Measurements from ENCODE around the gene SIPA1L3. TPM values are rescaled to one million over a fixed set of nuclear protein-coding genes. Genes with fewer than 3 reads are reported as not detected.

SIPA1L3 gene
- total and polyA plus RNA-seq, 9 of the 15 experiments (the other 6 are each of a cell fraction or from before 2014, with no cell fraction given), result 0.01 to 6.1 (median 2.5) TPM

DNA sequence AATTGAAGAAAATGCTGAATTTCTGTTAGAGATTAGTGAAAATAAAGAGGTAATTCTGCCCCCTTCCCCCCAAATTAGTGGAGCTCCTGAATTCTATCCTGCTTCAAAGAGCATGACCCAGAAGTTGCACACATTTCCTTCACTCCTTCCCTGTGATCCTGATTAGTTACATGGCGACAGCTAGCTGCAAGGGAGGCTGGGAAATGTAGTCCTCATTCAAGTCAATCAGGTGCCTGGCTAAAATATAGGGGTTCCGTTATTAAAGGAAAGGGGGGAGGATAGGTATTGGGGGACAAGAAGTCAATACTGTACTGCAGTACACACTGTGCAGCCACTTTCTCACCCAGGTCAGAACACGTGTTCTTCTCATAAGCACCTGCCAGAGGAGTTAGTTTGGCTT, 65.8 kb downstream of the SIPA1L3 start:
- Histone ChIP-seq H3K4me2 (ENCODE audit: insufficient read depth, low read length) (no peak overlapping the region), H2AFZ (ENCODE audit: low read depth, low read length) (no peak overlapping the region), H3K4me1 (replicated peaks in 1 of 2; ENCODE audit: control insufficient read depth in 2 of 2, insufficient read depth in 2 of 2, low read length in 2 of 2) (no peaks in the 10 kb centered on the region), H4K20me1 (replicated peaks; ENCODE audit: control insufficient read depth, insufficient read depth, low read length) (no peaks in the 10 kb centered on the region), H3K27me3 (ENCODE audit: control insufficient read depth in 2 of 2, insufficient read depth in 2 of 2, low read length in 2 of 2) (no peaks in the 10 kb centered on the region), H3K36me3 (ENCODE audit: control insufficient read depth, insufficient read depth, low read length) (no peaks in the 10 kb centered on the region), H3K9me3 (replicated peaks; ENCODE audit: control insufficient read depth, insufficient read depth, low read depth, low read length) (no peaks in the 10 kb centered on the region), H3K27ac (ENCODE audit: extremely low read depth, low read depth, low read length) (no peak overlapping the region), H3K9me1 (ENCODE audit: control insufficient read depth, insufficient read depth, low read length) (no peaks in the 10 kb centered on the region), H3K9ac (ENCODE audit: insufficient read depth in 1 of 2, low read depth in 2 of 2, low read length in 2 of 2) (no peak overlapping the region), H3K79me2 (ENCODE audit: control insufficient read depth, insufficient read depth, low read length) (no peaks in the 10 kb centered on the region), H3K4me3 (no peak overlapping the region)
- TF ChIP-seq HCFC1 (IDR thresholded peaks at IDR 0.05; ENCODE audit: low read depth, low read length) (peak; percentile 53), SIX5 (IDR thresholded peaks at IDR 0.05; ENCODE audit: borderline replicate concordance in 1 of 2, insufficient read depth in 1 of 2, low read depth in 1 of 2, low read length in 2 of 2) (0 out of 4 replicates have a peak, but pooled peaks of 1 of the 2 experiments have one; percentile 22), ZFP30 (CRISPR knock-in tag; IDR thresholded peaks at IDR 0.05; ENCODE audit: borderline replicate concordance) (no peak), ZNF76 (CRISPR knock-in tag; IDR thresholded peaks at IDR 0.05; ENCODE audit: borderline replicate concordance) (no peak)
- 0% methylated on average over 2 of the region's 3 CpGs for WGBS (ENCODE audit: insufficient coverage, low coverage, missing lambda C conversion rate)
- ChIA-PET CTCF (ENCODE audit: low intra/inter-chr PET ratio) (no interaction called here), POLR2A (interaction anchor here (0.6 kb wide), 1 partner anchor 572 kb away, joined by 3 read pairs; no protein-coding TSS in a partner anchor)
- intact Hi-C loops (cut with micrococcal nuclease), result no loop called here
- in situ Hi-C loops (cut with MboI), result no loop called here
- DNase-seq (ENCODE audit: extremely low read depth in 1 of 4, low spot score in 3 of 4) (no peak), ATAC-seq (no peak), FAIRE-seq (no peak)
- no TSS peak for BruUV-seq (replicated peaks)

DNA sequence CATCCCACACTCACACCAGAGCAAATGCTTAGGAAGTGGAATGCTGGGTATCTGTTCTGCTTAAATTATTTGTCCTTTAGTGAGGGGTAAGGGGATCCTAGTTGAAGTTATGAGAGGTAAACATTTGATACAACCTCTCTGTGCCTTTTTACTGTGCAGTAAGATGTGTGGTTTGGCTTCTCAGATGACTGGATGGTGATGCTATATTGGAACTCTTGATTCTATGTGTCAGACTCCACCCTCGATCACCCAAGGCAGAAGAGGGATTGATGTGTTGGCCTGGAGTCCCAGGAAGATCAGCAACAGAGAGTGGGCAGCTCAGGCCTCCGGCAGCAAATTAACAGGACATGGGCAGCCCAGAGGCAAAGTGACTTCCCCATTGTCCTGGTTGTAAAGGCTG, 66.7 kb downstream of the SIPA1L3 start:
- no peak overlapping the region for H3K9ac ChIP-seq (ENCODE audit: insufficient read depth in 1 of 2, low read depth in 2 of 2, low read length in 2 of 2)
- H3K9me3 ChIP-seq (replicated peaks; ENCODE audit: control insufficient read depth, insufficient read depth, low read depth, low read length), result no peaks in the 10 kb centered on the region
- no peaks in the 10 kb centered on the region for H3K36me3 ChIP-seq (ENCODE audit: control insufficient read depth, insufficient read depth, low read length)
- H4K20me1 ChIP-seq (replicated peaks; ENCODE audit: control insufficient read depth, insufficient read depth, low read length), result no peaks in the 10 kb centered on the region
- TF ChIP-seq MED1 (CRISPR knock-in tag; IDR thresholded peaks at IDR 0.05; ENCODE audit: borderline replicate concordance), result no peak
- ChIA-PET CTCF (ENCODE audit: low intra/inter-chr PET ratio) (no interaction called here), POLR2A (no interaction called here)
- no peak overlapping the region for H2AFZ ChIP-seq (ENCODE audit: low read depth, low read length)
- 4% methylated on average over 2 of the region's 2 CpGs for WGBS (ENCODE audit: insufficient coverage, low coverage, missing lambda C conversion rate)
- H3K27ac ChIP-seq (ENCODE audit: extremely low read depth, low read depth, low read length), result no peak overlapping the region
- no peaks in the 10 kb centered on the region; a peak in 1 of 5 replicates for H3K27me3 ChIP-seq (ENCODE audit: control insufficient read depth in 2 of 2, insufficient read depth in 2 of 2, low read length in 2 of 2)
- DNase-seq (ENCODE audit: extremely low read depth in 1 of 4, low spot score in 3 of 4) (no peak), FAIRE-seq (no peak), ATAC-seq (no peak)
- intact Hi-C loops (cut with micrococcal nuclease) (no loop called here), in situ Hi-C loops (cut with MboI) (no loop called here)
- no peaks in the 10 kb centered on the region for H3K79me2 ChIP-seq (ENCODE audit: control insufficient read depth, insufficient read depth, low read length)
- H3K4me2 ChIP-seq (ENCODE audit: insufficient read depth, low read length), result no peak overlapping the region
- BruUV-seq (replicated peaks), result no TSS peak
- H3K4me1 ChIP-seq (replicated peaks in 1 of 2; ENCODE audit: control insufficient read depth in 2 of 2, insufficient read depth in 2 of 2, low read length in 2 of 2), result no peaks in the 10 kb centered on the region
- H3K9me1 ChIP-seq (ENCODE audit: control insufficient read depth, insufficient read depth, low read length), result no peaks in the 10 kb centered on the region
- no peak overlapping the region for H3K4me3 ChIP-seq

Data from K562 (cell line).